ENCODE measurements around the gene VGLL4.

Gene VGLL4

DNA sequence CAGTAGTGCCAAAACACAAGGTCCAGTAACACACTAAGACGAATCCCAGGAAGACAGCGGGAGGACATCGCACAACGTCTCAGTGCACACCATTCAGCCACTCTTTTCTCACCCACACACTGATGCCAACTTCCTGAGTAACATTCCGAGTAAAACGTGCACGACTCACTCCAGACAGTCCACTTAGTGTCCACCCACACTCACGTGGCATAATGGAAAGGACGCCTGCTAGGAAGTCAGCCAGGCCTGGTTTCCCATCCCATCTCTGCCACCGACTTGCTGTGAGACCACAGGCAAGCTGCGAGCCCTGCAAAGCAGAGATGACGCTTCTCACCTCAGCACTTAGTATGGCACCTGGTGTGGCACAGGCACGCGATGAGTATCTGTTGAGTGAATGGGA, 36.8 kb upstream of the VGLL4 start:
- TF ChIP-seq NFRKB (IDR thresholded peaks at IDR 0.05) (no peak), L3MBTL2 (conservative IDR thresholded peaks at IDR 0.05) (no peak), ARNT (IDR thresholded peaks at IDR 0.05) (no peak), SUZ12 (IDR thresholded peaks at IDR 0.05) (no peak), FOXA1 (IDR thresholded peaks at IDR 0.05) (no peak), FOXM1 (IDR thresholded peaks at IDR 0.05; ENCODE audit: borderline replicate concordance) (no peak), SP1 (IDR thresholded peaks at IDR 0.05) (no peak), CTBP1 (IDR thresholded peaks at IDR 0.05; ENCODE audit: borderline replicate concordance) (no peak), ZNF384 (IDR thresholded peaks at IDR 0.05) (no peak), LEF1 (IDR thresholded peaks at IDR 0.05; ENCODE audit: borderline replicate concordance) (no peak), TARDBP (IDR thresholded peaks at IDR 0.05) (no peak), FOXK2 (IDR thresholded peaks at IDR 0.05) (no peak), HDGF (IDR thresholded peaks at IDR 0.05; ENCODE audit: borderline replicate concordance) (no peak)
- TF ChIP-seq, protein P1, sequence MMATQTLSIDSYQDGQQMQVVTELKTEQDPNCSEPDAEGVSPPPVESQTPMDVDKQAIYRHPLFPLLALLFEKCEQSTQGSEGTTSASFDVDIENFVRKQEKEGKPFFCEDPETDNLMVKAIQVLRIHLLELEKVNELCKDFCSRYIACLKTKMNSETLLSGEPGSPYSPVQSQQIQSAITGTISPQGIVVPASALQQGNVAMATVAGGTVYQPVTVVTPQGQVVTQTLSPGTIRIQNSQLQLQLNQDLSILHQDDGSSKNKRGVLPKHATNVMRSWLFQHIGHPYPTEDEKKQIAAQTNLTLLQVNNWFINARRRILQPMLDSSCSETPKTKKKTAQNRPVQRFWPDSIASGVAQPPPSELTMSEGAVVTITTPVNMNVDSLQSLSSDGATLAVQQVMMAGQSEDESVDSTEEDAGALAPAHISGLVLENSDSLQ (IDR thresholded peaks at IDR 0.05): no peak
- ChIA-PET POLR2A (interaction anchor here (1.1 kb wide), 1 partner anchor 11 kb away, joined by 3 read pairs; no protein-coding TSS in a partner anchor), CTCF (no interaction called here)
- DNase-seq (ENCODE audit: extremely low spot score): no peak

DNA sequence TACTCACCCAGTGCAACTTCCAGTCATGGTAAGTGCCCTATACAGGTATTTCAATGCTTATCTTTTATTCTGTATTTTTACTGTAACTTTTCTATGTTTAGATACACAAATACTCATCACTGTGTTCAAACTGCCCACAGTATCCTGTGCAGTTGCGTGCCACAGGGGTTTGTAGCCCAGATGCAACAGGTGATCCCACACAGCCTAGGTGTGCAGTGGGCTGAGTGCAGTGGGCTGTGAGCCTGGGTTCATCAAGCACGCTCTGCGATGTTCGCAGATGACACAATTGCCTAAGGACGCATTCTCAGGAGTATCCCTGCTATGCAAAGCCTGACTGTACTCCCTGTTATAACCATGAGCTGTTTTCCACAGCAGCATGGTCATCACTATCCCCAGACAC, 36.2 kb upstream of the VGLL4 start:
- ChIA-PET CTCF (no interaction called here), POLR2A (interaction anchor here (1.1 kb wide), 1 partner anchor 11 kb away, joined by 3 read pairs; no protein-coding TSS in a partner anchor)
- TF ChIP-seq ARNT (IDR thresholded peaks at IDR 0.05) (no peak), HDGF (IDR thresholded peaks at IDR 0.05; ENCODE audit: borderline replicate concordance) (no peak)
- no peak for DNase-seq (ENCODE audit: extremely low spot score)

DNA sequence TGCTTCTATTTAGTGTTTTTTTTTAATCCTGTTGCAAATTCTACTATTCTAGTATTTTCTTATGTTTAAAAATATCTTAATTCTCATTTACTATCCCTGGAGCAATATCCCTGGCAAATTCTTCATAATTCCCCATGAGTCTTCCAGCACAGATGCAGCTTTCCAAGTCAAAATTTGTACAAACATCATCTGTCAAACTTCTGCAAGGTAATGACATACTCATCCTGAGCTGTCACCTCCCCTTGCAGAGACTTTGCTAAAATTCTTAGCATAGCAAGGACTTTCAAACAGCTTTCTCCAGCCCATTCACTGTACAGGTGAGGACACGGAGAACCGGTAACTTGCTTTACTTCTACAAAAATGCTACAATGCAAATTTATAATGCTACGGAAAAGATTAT, 28.6 kb upstream of the VGLL4 start:
- TF ChIP-seq ELF4 (IDR thresholded peaks at IDR 0.05) (no peak), HDGF (IDR thresholded peaks at IDR 0.05; ENCODE audit: borderline replicate concordance) (no peak), ZNF384 (IDR thresholded peaks at IDR 0.05) (no peak), LEF1 (IDR thresholded peaks at IDR 0.05; ENCODE audit: borderline replicate concordance) (no peak), L3MBTL2 (conservative IDR thresholded peaks at IDR 0.05) (no peak), BHLHE40 (IDR thresholded peaks at IDR 0.05; ENCODE audit: borderline replicate concordance) (no peak), SP1 (IDR thresholded peaks at IDR 0.05) (no peak), FOXK2 (IDR thresholded peaks at IDR 0.05) (no peak), TARDBP (IDR thresholded peaks at IDR 0.05) (no peak), FOXM1 (IDR thresholded peaks at IDR 0.05; ENCODE audit: borderline replicate concordance) (no peak), SUZ12 (IDR thresholded peaks at IDR 0.05) (no peak)
- TF ChIP-seq, protein P1 (IDR thresholded peaks at IDR 0.05): no peak
- CTCF ChIA-PET: no interaction called here
- POLR2A ChIA-PET: no interaction called here
- no peak for DNase-seq (ENCODE audit: extremely low spot score)

DNA sequence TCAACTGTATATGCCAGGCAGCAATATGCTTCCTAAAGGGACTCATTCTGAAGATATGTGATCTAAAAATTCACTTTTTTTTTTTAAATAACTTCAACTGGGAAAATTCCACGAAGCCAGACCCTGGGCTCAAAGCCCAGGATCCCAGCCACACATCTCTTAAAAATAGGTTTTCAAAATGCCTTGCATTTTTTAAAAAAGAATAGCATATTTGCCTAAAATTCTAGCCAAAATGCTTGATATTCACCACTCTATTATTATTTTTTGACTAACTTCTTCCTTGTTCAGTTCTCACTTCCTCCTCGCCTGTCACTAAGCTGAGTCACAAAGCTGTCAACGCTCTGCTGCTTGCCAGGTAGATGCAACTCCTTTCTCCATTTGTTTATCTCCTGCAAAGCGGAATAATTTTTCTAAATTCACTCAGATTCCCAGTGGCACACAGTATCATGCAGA, 28.0 kb upstream of the VGLL4 start:
- TF ChIP-seq FOXM1 (IDR thresholded peaks at IDR 0.05; ENCODE audit: borderline replicate concordance) (no peak), FOXA1 (IDR thresholded peaks at IDR 0.05) (no peak), ARNT (IDR thresholded peaks at IDR 0.05) (no peak), FOXK2 (IDR thresholded peaks at IDR 0.05) (no peak), ZNF384 (IDR thresholded peaks at IDR 0.05) (no peak), ELF4 (IDR thresholded peaks at IDR 0.05) (no peak), SP1 (IDR thresholded peaks at IDR 0.05) (no peak), BHLHE40 (IDR thresholded peaks at IDR 0.05; ENCODE audit: borderline replicate concordance) (no peak), L3MBTL2 (conservative IDR thresholded peaks at IDR 0.05) (no peak), SUZ12 (IDR thresholded peaks at IDR 0.05) (no peak), CTBP1 (IDR thresholded peaks at IDR 0.05; ENCODE audit: borderline replicate concordance) (no peak), LEF1 (IDR thresholded peaks at IDR 0.05; ENCODE audit: borderline replicate concordance) (no peak), HDGF (IDR thresholded peaks at IDR 0.05; ENCODE audit: borderline replicate concordance) (no peak)
- TF ChIP-seq, protein P1 (IDR thresholded peaks at IDR 0.05): no peak
- CTCF ChIA-PET: no interaction called here
- POLR2A ChIA-PET: no interaction called here
- no peak for DNase-seq (ENCODE audit: extremely low spot score)

DNA sequence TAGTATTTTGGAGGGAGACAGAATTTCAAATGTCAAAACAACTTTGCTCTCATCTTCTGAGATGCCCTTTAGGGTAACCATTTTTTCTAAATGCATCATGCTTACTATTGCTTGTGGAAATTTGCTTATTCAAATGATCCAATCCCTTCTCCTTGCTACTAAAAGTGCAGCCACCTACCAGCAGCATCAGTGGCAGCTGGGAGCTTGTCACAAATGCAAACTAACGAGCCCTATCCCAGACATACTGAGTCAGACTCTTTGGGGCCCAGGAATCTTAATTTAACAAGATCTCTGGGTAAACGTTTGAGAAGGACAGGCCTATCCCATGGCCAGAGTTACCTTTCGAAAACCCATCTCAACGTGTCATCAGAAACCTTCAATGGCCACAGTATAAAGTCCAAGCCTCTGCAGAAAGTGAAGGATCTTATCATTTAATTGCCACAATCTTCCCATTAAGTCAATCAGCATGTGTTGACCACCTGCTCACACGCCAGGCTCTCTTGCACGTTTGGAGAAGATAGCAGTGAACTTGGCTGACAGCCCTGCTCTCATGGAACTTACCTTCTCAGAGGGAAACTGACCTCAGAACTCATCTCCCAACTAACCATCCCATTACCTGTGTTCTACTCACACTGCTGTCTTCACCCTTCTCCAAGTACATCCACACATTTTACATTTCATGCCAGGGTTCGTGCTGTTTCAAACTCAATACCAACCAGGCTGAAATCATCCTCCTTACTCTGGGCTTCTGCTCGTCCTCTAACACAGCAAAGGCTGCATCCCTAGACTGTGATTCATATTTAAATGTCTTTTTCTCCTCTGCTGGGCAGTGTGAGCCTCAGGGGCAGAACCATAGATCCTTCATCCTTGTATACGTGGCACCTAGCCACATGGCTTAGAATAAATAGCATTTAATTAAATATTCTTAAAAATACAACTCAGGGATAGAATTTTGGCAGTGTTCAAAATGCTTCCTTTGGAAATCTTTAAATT, 24.8 kb upstream of the VGLL4 start:
- ChIA-PET CTCF (no interaction called here), POLR2A (interaction anchor here (0.6 kb wide), 1 partner anchor 160 kb away, joined by 3 read pairs; no protein-coding TSS in a partner anchor)
- no peak for DNase-seq (ENCODE audit: extremely low spot score)
- TF ChIP-seq FOXM1 (IDR thresholded peaks at IDR 0.05; ENCODE audit: borderline replicate concordance) (no peak), HDGF (IDR thresholded peaks at IDR 0.05; ENCODE audit: borderline replicate concordance) (no peak), CTBP1 (IDR thresholded peaks at IDR 0.05; ENCODE audit: borderline replicate concordance) (no peak), NFRKB (IDR thresholded peaks at IDR 0.05) (no peak), ZNF384 (IDR thresholded peaks at IDR 0.05) (no peak), LEF1 (IDR thresholded peaks at IDR 0.05; ENCODE audit: borderline replicate concordance) (no peak), L3MBTL2 (conservative IDR thresholded peaks at IDR 0.05) (no peak), FOXK2 (IDR thresholded peaks at IDR 0.05) (no peak), FOXA1 (IDR thresholded peaks at IDR 0.05) (no peak), ARNT (IDR thresholded peaks at IDR 0.05) (no peak), TARDBP (IDR thresholded peaks at IDR 0.05) (no peak), ELF4 (IDR thresholded peaks at IDR 0.05) (no peak), SUZ12 (IDR thresholded peaks at IDR 0.05) (no peak), BHLHE40 (IDR thresholded peaks at IDR 0.05; ENCODE audit: borderline replicate concordance) (no peak), SP1 (IDR thresholded peaks at IDR 0.05) (no peak)
- TF ChIP-seq, protein P1 (IDR thresholded peaks at IDR 0.05): no peak
